Keratinocyte (primary cell): ENCODE data around the gene LRRC71. TPM values are rescaled to one million over a fixed set of nuclear protein-coding genes. Genes with fewer than 3 reads are reported as not detected.

Source experiments
- DNase-seq: peaks from one replicate; pipeline ENCODE4 v3.0.0-alpha.2; 2011; ENCODE audit warnings: low read depth, missing footprints, low spot score
- FAIRE-seq: peaks from 2 replicates; lab custom pipeline; 2011; peaks lifted over from hg19 to GRCh38; lab: Jason Lieb, UNC
- H2AFZ ChIP-seq: 2 replicates; pipeline ENCODE4 v1.6.0; 2012; ENCODE audit warnings: low read length, control low read depth, inconsistent platforms; ENCODE audit not compliant: control insufficient read depth
- H3K27ac ChIP-seq: 2 replicates; pipeline ENCODE4 v1.5.1; 2011; ENCODE audit warnings: low read length; ENCODE audit not compliant: control insufficient read depth, insufficient read depth
- H3K27me3 ChIP-seq: 3 replicates; pipeline ENCODE4 v1.6.0; 2011; ENCODE audit warnings: low read length; ENCODE audit not compliant: control insufficient read depth, insufficient read depth; ENCODE audit errors: extremely low read depth
- H3K36me3 ChIP-seq, 2 experiments: 2 replicates in 1 of 2; 3 replicates in 1 of 2; pipeline ENCODE4 v1.5.1; 2011; ENCODE audit warnings: low read length in 2 of 2, mild to moderate bottlenecking in 1 of 2; ENCODE audit not compliant: control insufficient read depth in 2 of 2, insufficient read depth in 2 of 2; ENCODE audit errors: extremely low read depth in 1 of 2
- H3K4me1 ChIP-seq: 3 replicates; pipeline ENCODE4 v1.5.1; 2011; ENCODE audit warnings: low read length; ENCODE audit not compliant: control insufficient read depth, insufficient read depth; ENCODE audit errors: extremely low read depth
- H3K4me2 ChIP-seq: 3 replicates; pipeline ENCODE4 v1.6.0; 2011; ENCODE audit warnings: low read depth, low read length; ENCODE audit not compliant: control insufficient read depth, insufficient read depth; ENCODE audit errors: extremely low read depth
- H3K4me3 ChIP-seq, 3 experiments: fragments of 200-600 bp in 1 of 3; sonication (generic) in 1 of 3; 2 replicates in 2 of 3; 3 replicates in 1 of 3; pipeline ENCODE4 v1.5.1; 2011 to 2016; ENCODE audit warnings: low read length in 3 of 3, mild to moderate bottlenecking in 3 of 3, control low read depth in 2 of 3, inconsistent platforms in 1 of 3, low read depth in 1 of 3, mixed read lengths in 1 of 3, mixed run types in 1 of 3, moderate library complexity in 1 of 3; ENCODE audit not compliant: control insufficient read depth in 2 of 3, insufficient read depth in 2 of 3; ENCODE audit errors: extremely low read depth in 1 of 3
- H3K79me2 ChIP-seq: 2 replicates; pipeline ENCODE4 v1.6.0; 2012; ENCODE audit warnings: low read length; ENCODE audit not compliant: control insufficient read depth, insufficient read depth
- H3K9ac ChIP-seq: 3 replicates; pipeline ENCODE4 v1.6.0; 2011; ENCODE audit warnings: low read length; ENCODE audit not compliant: control insufficient read depth, insufficient read depth; ENCODE audit errors: extremely low read depth
- H3K9me1 ChIP-seq: 3 replicates; pipeline ENCODE4 v1.6.0; 2011; ENCODE audit warnings: low read length; ENCODE audit not compliant: control insufficient read depth, insufficient read depth; ENCODE audit errors: extremely low read depth
- H3K9me3 ChIP-seq: 2 replicates; pipeline ENCODE4 v1.5.1; 2012; ENCODE audit warnings: low read depth, low read length; ENCODE audit not compliant: control insufficient read depth
- H4K20me1 ChIP-seq: 3 replicates; pipeline ENCODE4 v1.6.0; 2011; ENCODE audit warnings: low read length; ENCODE audit not compliant: control insufficient read depth, insufficient read depth; ENCODE audit errors: extremely low read depth
- EZH2 ChIP-seq: IDR thresholded peaks from one replicate; pipeline ENCODE4 v1.6.1; 2012; ENCODE audit warnings: inconsistent platforms, mild to moderate bottlenecking, low read length, moderate library complexity
- dilution Hi-C: fragments of 300-500 bp; cut with MboI; formaldehyde crosslinking; loops from one replicate; pipeline ENCODE4 v1.7.0; 2020; ENCODE audit warnings: low sequenced_read_pairs; ENCODE audit not compliant: extremely low pct_ligation_motif_present
- polyA plus RNA-seq, 5 experiments: library from polyadenylated mRNA; depleted of rRNA in 3 of 5; stranded (reverse) in 3 of 5; stranded (forward) in 1 of 5; unstranded in 1 of 5; fragments of >200 nt; gene quantifications; 1 replicate in 1 of 5; 2 replicates in 3 of 5; 3 replicates in 1 of 5; pipeline versions ENCODE4 v1.2.1 to v1.2.3, GENCODE V29; 2011 to 2012; ENCODE audit warnings: missing spikeins in 2 of 5, low read depth in 1 of 5, low replicate concordance in 1 of 5
- TF ChIP-seq, protein P1 (sequence below), 3 experiments: IDR thresholded peaks in 1 of 3; conservative IDR thresholded peaks in 1 of 3; optimal IDR thresholded peaks in 1 of 3; 2 replicates in 2 of 3; 3 replicates in 1 of 3; pipeline versions ENCODE3 to v1.5.1; 2011; ENCODE audit warnings: low read length in 3 of 3, mild to moderate bottlenecking in 3 of 3, moderate library complexity in 2 of 3, control low read depth in 1 of 3, inconsistent platforms in 1 of 3; ENCODE audit not compliant: insufficient read depth in 2 of 3; ENCODE audit errors: extremely low read depth in 1 of 3

The LRRC71 gene
- polyA plus RNA-seq, 1 donor (not counting 4 experiments of a cell fraction or from before 2014, with no cell fraction given): not detected

DNA sequence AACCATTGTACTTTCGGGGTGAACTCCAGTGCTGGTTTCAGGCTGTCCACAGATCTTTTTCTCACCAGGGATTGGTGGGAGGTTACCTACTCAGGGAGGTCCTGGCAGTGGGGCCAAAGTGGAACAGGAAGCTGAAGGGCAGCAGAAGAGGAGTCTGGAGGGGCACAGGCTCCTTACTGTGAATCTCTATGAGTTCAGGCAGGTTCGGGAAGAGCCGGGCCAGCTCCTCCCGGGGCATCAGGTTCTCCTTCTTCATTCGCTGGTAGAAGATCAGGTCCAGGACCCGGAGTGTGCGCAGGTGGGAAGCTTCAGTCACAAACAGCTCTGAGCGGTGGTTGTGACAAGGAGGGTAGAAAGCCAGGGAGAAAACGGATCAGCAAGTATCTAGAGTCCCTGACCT, 26.7 kb downstream of the LRRC71 start:
- H3K4me3 ChIP-seq: no peak overlapping the region
- H2AFZ ChIP-seq: no peak overlapping the region
- FAIRE-seq (no peak), DNase-seq (no peak)
- H3K36me3 ChIP-seq: peaks cover 10 to 30% of the 10 kb centered on the region in 2 experiments
- TF ChIP-seq, protein P1, sequence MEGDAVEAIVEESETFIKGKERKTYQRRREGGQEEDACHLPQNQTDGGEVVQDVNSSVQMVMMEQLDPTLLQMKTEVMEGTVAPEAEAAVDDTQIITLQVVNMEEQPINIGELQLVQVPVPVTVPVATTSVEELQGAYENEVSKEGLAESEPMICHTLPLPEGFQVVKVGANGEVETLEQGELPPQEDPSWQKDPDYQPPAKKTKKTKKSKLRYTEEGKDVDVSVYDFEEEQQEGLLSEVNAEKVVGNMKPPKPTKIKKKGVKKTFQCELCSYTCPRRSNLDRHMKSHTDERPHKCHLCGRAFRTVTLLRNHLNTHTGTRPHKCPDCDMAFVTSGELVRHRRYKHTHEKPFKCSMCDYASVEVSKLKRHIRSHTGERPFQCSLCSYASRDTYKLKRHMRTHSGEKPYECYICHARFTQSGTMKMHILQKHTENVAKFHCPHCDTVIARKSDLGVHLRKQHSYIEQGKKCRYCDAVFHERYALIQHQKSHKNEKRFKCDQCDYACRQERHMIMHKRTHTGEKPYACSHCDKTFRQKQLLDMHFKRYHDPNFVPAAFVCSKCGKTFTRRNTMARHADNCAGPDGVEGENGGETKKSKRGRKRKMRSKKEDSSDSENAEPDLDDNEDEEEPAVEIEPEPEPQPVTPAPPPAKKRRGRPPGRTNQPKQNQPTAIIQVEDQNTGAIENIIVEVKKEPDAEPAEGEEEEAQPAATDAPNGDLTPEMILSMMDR (optimal IDR thresholded peaks at IDR 0.05 in 1 of 3, IDR thresholded peaks at IDR 0.05 in 1 of 3, conservative IDR thresholded peaks at IDR 0.05 in 1 of 3; ENCODE audit: extremely low read depth in 1 of 3, insufficient read depth in 2 of 3, low read length in 3 of 3): no peak
- no peak for TF ChIP-seq EZH2
- no peaks in the 10 kb centered on the region for H4K20me1 ChIP-seq
- dilution Hi-C loops: no loop called here
- no peaks in the 10 kb centered on the region for H3K9me3 ChIP-seq
- no peak overlapping the region for H3K27ac ChIP-seq
- no peaks in the 10 kb centered on the region for H3K79me2 ChIP-seq
- peaks cover 5% of the 10 kb centered on the region for H3K4me1 ChIP-seq
- no peak overlapping the region for H3K4me2 ChIP-seq
- no peak overlapping the region for H3K9ac ChIP-seq
- no peaks in the 10 kb centered on the region for H3K27me3 ChIP-seq
- peaks cover 2% of the 10 kb centered on the region for H3K9me1 ChIP-seq

DNA sequence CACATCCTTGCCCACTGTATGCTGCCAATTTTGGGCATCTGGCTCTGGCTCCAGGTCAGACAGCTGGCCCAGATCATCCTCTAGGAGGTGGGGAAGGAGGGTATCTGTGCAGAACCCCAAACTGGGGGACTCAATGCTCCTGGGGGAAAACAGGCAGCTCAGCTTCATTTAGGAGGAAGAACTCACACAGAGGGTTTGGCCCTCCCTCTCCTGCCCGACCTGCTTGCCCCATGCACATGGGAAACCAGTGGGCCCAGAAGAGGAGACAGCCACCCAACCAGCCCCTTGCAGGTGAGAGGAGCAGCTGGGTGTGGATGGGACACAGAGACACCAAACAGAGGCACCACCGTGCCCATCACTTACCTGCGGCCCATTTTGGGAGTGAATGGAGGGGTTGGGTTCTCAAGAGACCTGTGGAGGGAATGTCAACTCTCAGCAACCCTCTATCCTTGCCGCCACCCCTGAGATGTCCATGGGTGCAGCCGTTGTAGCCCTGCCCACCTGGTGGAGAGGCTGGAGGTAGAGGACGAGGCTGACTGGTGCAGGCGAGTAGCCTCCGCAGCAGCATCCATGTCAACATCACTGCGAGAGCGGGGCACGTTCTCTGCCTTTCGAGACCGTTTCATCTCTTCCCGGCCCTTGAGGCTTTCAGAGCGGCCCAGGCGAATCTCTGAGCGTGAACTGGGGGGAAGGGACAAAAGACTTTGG, 27.5 kb downstream of the LRRC71 start:
- Histone ChIP-seq H3K36me3 (peaks cover 10 to 32% of the 10 kb centered on the region in 2 experiments), H3K27me3 (no peaks in the 10 kb centered on the region), H3K79me2 (no peaks in the 10 kb centered on the region), H3K9ac (no peak overlapping the region), H4K20me1 (no peaks in the 10 kb centered on the region), H3K4me2 (no peak overlapping the region), H3K9me3 (no peaks in the 10 kb centered on the region), H3K9me1 (peaks cover 2% of the 10 kb centered on the region), H3K4me1 (peaks cover 5% of the 10 kb centered on the region), H3K27ac (no peak overlapping the region), H2AFZ (no peak overlapping the region), H3K4me3 (no peak overlapping the region)
- FAIRE-seq: no peak
- dilution Hi-C loops: no loop called here
- no peak for DNase-seq
- TF ChIP-seq, protein P1 (optimal IDR thresholded peaks at IDR 0.05 in 1 of 3, IDR thresholded peaks at IDR 0.05 in 1 of 3, conservative IDR thresholded peaks at IDR 0.05 in 1 of 3; ENCODE audit: extremely low read depth in 1 of 3, insufficient read depth in 2 of 3, low read length in 3 of 3): no peak
- no peak for TF ChIP-seq EZH2
